DND-41 (cell line): ENCODE measurements around the gene TMEM185A.

ENCODE experiments used
- CTCF ChIP-seq: IDR thresholded peaks from 2 replicates; pipeline ENCODE4 v1.5.1; 2012; ENCODE audit warnings: borderline replicate concordance, low read length, moderate library complexity, mild to moderate bottlenecking; ENCODE audit not compliant: poor library complexity, severe bottlenecking; ENCODE audit errors: extremely low read depth
- EZH2 ChIP-seq: IDR thresholded peaks from 3 replicates; pipeline ENCODE4 v1.6.1; 2012; ENCODE audit warnings: borderline replicate concordance, low read depth, mild to moderate bottlenecking, moderate library complexity, low read length, inconsistent platforms; ENCODE audit not compliant: severe bottlenecking

GRCh38 chrX:149568701-149569296, 62.8 kb downstream of the TMEM185A start:
- no peak for TF ChIP-seq CTCF
- TF ChIP-seq EZH2, result no peak
